ENCODE results near the gene LLGL2. TPM values are rescaled to one million over a fixed set of nuclear protein-coding genes. Genes with fewer than 3 reads are reported as not detected.

The LLGL2 gene
- total RNA-seq, 2 donors from 2014 or later, result 4.1 to 8.5 TPM

- H3K27ac ChIP-seq, result no peak overlapping the region
- no peaks in the 10 kb centered on the region for H3K36me3 ChIP-seq
- H3K4me1 ChIP-seq, result no peaks in the 10 kb centered on the region
- H3K4me3 ChIP-seq, result no peak overlapping the region
- H3K9me3 ChIP-seq, result no peaks in the 10 kb centered on the region
- no peaks in the 10 kb centered on the region for H3K27me3 ChIP-seq
- no peak for TF ChIP-seq CTCF (IDR thresholded peaks at IDR 0.05)
- DNase-seq (ENCODE audit: low spot score), result no peak
Observed at GRCh38 chr17:75544250-75544649, 18.8 kb downstream of the LLGL2 start.

- H3K27me3 ChIP-seq, result no peaks in the 10 kb centered on the region
- no peaks in the 10 kb centered on the region for H3K9me3 ChIP-seq
- no peak for TF ChIP-seq CTCF (IDR thresholded peaks at IDR 0.05)
- DNase-seq (ENCODE audit: low spot score), result no peak
- H3K36me3 ChIP-seq, result no peaks in the 10 kb centered on the region
- no peak overlapping the region for H3K27ac ChIP-seq
- no peak overlapping the region for H3K4me3 ChIP-seq
- H3K4me1 ChIP-seq, result no peaks in the 10 kb centered on the region
Observed at GRCh38 chr17:75546181-75546580, 20.7 kb downstream of the LLGL2 start.

GRCh38 chr17:75547091-75547490 is 21.6 kb downstream of the LLGL2 start:
- Histone ChIP-seq H3K36me3 (no peaks in the 10 kb centered on the region), H3K9me3 (no peaks in the 10 kb centered on the region), H3K4me1 (no peaks in the 10 kb centered on the region), H3K27me3 (no peaks in the 10 kb centered on the region), H3K27ac (no peak overlapping the region), H3K4me3 (no peak overlapping the region)
- DNase-seq (ENCODE audit: low spot score), result no peak
- TF ChIP-seq CTCF (IDR thresholded peaks at IDR 0.05), result no peak

- no peaks in the 10 kb centered on the region for H3K36me3 ChIP-seq
- H3K4me3 ChIP-seq, result no peak overlapping the region
- H3K27me3 ChIP-seq, result no peaks in the 10 kb centered on the region
- no peak for TF ChIP-seq CTCF (IDR thresholded peaks at IDR 0.05)
- H3K27ac ChIP-seq, result no peak overlapping the region
- H3K9me3 ChIP-seq, result no peaks in the 10 kb centered on the region
- DNase-seq (ENCODE audit: low spot score), result no peak
- peaks cover 0 to 9% of the 10 kb centered on the region in 2 donors for H3K4me1 ChIP-seq
Observed at GRCh38 chr17:75548813-75549212, 23.3 kb downstream of the LLGL2 start.

GRCh38 chr17:75549246-75550138 is 24.0 kb downstream of the LLGL2 start:
- TF ChIP-seq CTCF (IDR thresholded peaks at IDR 0.05), result no peak
- Histone ChIP-seq H3K27ac (no peak overlapping the region), H3K4me3 (no peak overlapping the region), H3K36me3 (no peaks in the 10 kb centered on the region), H3K27me3 (no peaks in the 10 kb centered on the region), H3K9me3 (no peaks in the 10 kb centered on the region), H3K4me1 (peaks cover 0 to 9% of the 10 kb centered on the region in 2 donors)
- DNase-seq (ENCODE audit: low spot score), result no peak

- TF ChIP-seq CTCF (IDR thresholded peaks at IDR 0.05), result no peak
- no peak for DNase-seq (ENCODE audit: low spot score)
- Histone ChIP-seq H3K36me3 (no peaks in the 10 kb centered on the region), H3K4me3 (no peak overlapping the region), H3K4me1 (peaks cover 0 to 9% of the 10 kb centered on the region in 2 donors), H3K27me3 (no peaks in the 10 kb centered on the region), H3K9me3 (no peaks in the 10 kb centered on the region), H3K27ac (no peak overlapping the region)
Observed at GRCh38 chr17:75550139-75550465, 24.6 kb downstream of the LLGL2 start.

All from right atrium auricular region (tissue), 2 donors.